GM12878 (cell line): Measurements from ENCODE around the gene TAX1BP1. TPM values are rescaled to one million over a fixed set of nuclear protein-coding genes. Genes with fewer than 3 reads are reported as not detected.

Experiments
- ATAC-seq: fragments of 200-7000 bp; cut with Tn5 transposase; 3 replicates; pipeline ENCODE4 v1.9.1; 2020; ENCODE audit warnings: mild to moderate bottlenecking, moderate library complexity
- BruUV-seq: library from RNA; stranded (reverse); fragments of 400-500 nt; replicated peaks from 2 replicates; lab custom pipeline; 2021; lab: Mats Ljungman, UMichigan
- CTCF ChIA-PET: fragments of 300-600 bp; sonication (Branson Sonifier 250); formaldehyde crosslinking; extraction: SDS; loops from one replicate; lab custom pipeline; 2021; ENCODE audit warnings: inconsistent platforms; lab: Yijun Ruan, JAX
- POLR2A ChIA-PET: fragments of 350-600 bp; formaldehyde crosslinking; extraction: SDS; loops from one replicate; lab custom pipeline; 2021; ENCODE audit warnings: inconsistent platforms; lab: Charles Lee
- RAD21 ChIA-PET: fragments of 300-600 bp; sonication (Branson Sonifier 250); formaldehyde crosslinking; loops from one replicate; lab custom pipeline; 2023; ENCODE audit warnings: antibody characterized with exemption; ENCODE audit not compliant: unreplicated experiment; lab: Charles Lee
- SMC1A ChIA-PET: fragments of 300-600 bp; sonication (Branson Sonifier 250); formaldehyde crosslinking; loops from one replicate; lab custom pipeline; 2023; ENCODE audit not compliant: unreplicated experiment, uncharacterized antibody; lab: Charles Lee
- DNase-seq: peaks from one replicate; pipeline ENCODE4 v3.0.0-alpha.2; 2011; ENCODE audit warnings: low read depth, low spot score
- FAIRE-seq: peaks from 3 replicates; lab custom pipeline; 2011; peaks lifted over from hg19 to GRCh38; lab: Jason Lieb, UNC
- H2AFZ ChIP-seq: 2 replicates; pipeline ENCODE4 v1.6.0; 2011; ENCODE audit warnings: low read depth, low read length, control low read depth; ENCODE audit not compliant: control insufficient read depth
- H3K27ac ChIP-seq: 2 replicates; pipeline ENCODE4 v1.5.1; 2011; ENCODE audit warnings: control low read depth; ENCODE audit not compliant: control insufficient read depth, insufficient read depth
- H3K27me3 ChIP-seq, 2 experiments: replicated peaks in 1 of 2; 2 replicates each; pipeline versions ENCODE4 v1.6.0 to v1.6.1; 2011; ENCODE audit warnings: low read length in 1 of 2; ENCODE audit not compliant: control insufficient read depth in 2 of 2, insufficient read depth in 2 of 2
- H3K36me3 ChIP-seq, 2 experiments: 2 replicates each; pipeline ENCODE4 v1.5.1; 2011; ENCODE audit warnings: low read length in 1 of 2; ENCODE audit not compliant: control insufficient read depth in 2 of 2, insufficient read depth in 2 of 2
- H3K4me1 ChIP-seq: 2 replicates; pipeline ENCODE4 v1.6.1; 2011; ENCODE audit warnings: mild to moderate bottlenecking, low read length, moderate library complexity, mixed read lengths; ENCODE audit not compliant: control insufficient read depth, insufficient read depth
- H3K4me2 ChIP-seq: 2 replicates; pipeline ENCODE4 v1.6.0; 2011; ENCODE audit warnings: control low read depth; ENCODE audit not compliant: control insufficient read depth, insufficient read depth
- H3K4me3 ChIP-seq: fragments of 200-600 bp; sonication (generic); 2 replicates; pipeline ENCODE4 v1.5.1; 2016
- H3K79me2 ChIP-seq: 2 replicates; pipeline ENCODE4 v1.6.0; 2011; ENCODE audit warnings: low read length; ENCODE audit not compliant: control insufficient read depth, insufficient read depth
- H3K9ac ChIP-seq: 2 replicates; pipeline ENCODE4 v1.8.0; 2011; ENCODE audit warnings: low read length, control low read depth, mixed read lengths; ENCODE audit not compliant: control insufficient read depth, insufficient read depth
- H3K9me3 ChIP-seq: replicated peaks from 3 replicates; pipeline ENCODE4 v1.5.1; 2011; ENCODE audit warnings: mild to moderate bottlenecking, low read length; ENCODE audit not compliant: control insufficient read depth, insufficient read depth
- H4K20me1 ChIP-seq: 2 replicates; pipeline ENCODE4 v1.6.0; 2011; ENCODE audit not compliant: control insufficient read depth, insufficient read depth
- BCLAF1 ChIP-seq: fragments of 450-650 bp; IDR thresholded peaks from 2 replicates; pipeline ENCODE4 v1.6.1; 2017; ENCODE audit warnings: antibody characterized with exemption, mild to moderate bottlenecking, moderate library complexity
- CBX3 ChIP-seq: fragments of 200-600 bp; sonication (generic); IDR thresholded peaks from 2 replicates; pipeline ENCODE4 v1.6.1; 2016; ENCODE audit warnings: low read depth, borderline replicate concordance
- EED ChIP-seq: sonication (generic); IDR thresholded peaks from 2 replicates; pipeline ENCODE4 v1.6.1; 2016; ENCODE audit warnings: antibody characterized with exemption, low read depth
- EGR1 ChIP-seq, 2 experiments: IDR thresholded peaks; 1 replicate in 1 of 2; 2 replicates in 1 of 2; pipeline ENCODE4 v1.6.1; 2011 to 2012; ENCODE audit warnings: low read depth in 2 of 2, low read length in 2 of 2, borderline replicate concordance in 1 of 2, mild to moderate bottlenecking in 1 of 2, moderate library complexity in 1 of 2
- FOXM1 ChIP-seq: IDR thresholded peaks from 2 replicates; pipeline ENCODE4 v1.6.1; 2012; ENCODE audit warnings: low read depth, mild to moderate bottlenecking, inconsistent platforms, low read length, moderate library complexity
- HCFC1 ChIP-seq: fragments of 150-350 bp; IDR thresholded peaks from 2 replicates; pipeline ENCODE4 v1.6.1; 2014; ENCODE audit warnings: low read length
- LARP7 ChIP-seq: fragments of 450-650 bp; IDR thresholded peaks from 2 replicates; pipeline ENCODE4 v1.6.1; 2017; ENCODE audit warnings: mild to moderate bottlenecking
- MTA2 ChIP-seq: fragments of 450-650 bp; IDR thresholded peaks from 2 replicates; pipeline ENCODE4 v1.6.1; 2016; ENCODE audit warnings: low read depth, mild to moderate bottlenecking, moderate library complexity
- MTA3 ChIP-seq: IDR thresholded peaks from 2 replicates; pipeline ENCODE4 v1.6.1; 2012; ENCODE audit warnings: low read length, inconsistent platforms, borderline replicate concordance
- NBN ChIP-seq: fragments of 450-650 bp; IDR thresholded peaks from 2 replicates; pipeline ENCODE4 v1.6.1; 2016
- NR2C1 ChIP-seq: fragments of 450-650 bp; IDR thresholded peaks from 2 replicates; pipeline ENCODE4 v1.6.1; 2017; ENCODE audit warnings: antibody characterized with exemption, mild to moderate bottlenecking, moderate library complexity
- PML ChIP-seq: IDR thresholded peaks from 2 replicates; pipeline ENCODE4 v1.6.1; 2012; ENCODE audit warnings: low read length, inconsistent platforms
- RFX5 ChIP-seq: IDR thresholded peaks from 2 replicates; pipeline ENCODE4 v1.6.1; 2011; ENCODE audit warnings: low read depth, low read length, improper control_type of control experiment
- SMAD5 ChIP-seq: IDR thresholded peaks from 2 replicates; pipeline ENCODE4 v1.6.1; 2016; ENCODE audit warnings: antibody characterized with exemption, low read depth
- SMARCA5 ChIP-seq: fragments of 450-650 bp; IDR thresholded peaks from 2 replicates; pipeline ENCODE4 v1.6.1; 2017; ENCODE audit warnings: mild to moderate bottlenecking
- TBL1XR1 ChIP-seq: IDR thresholded peaks from 2 replicates; pipeline ENCODE4 v1.6.1; 2012; ENCODE audit warnings: low read depth, low read length, improper control_type of control experiment
- ZSCAN29 ChIP-seq: fragments of 450-650 bp; IDR thresholded peaks from 2 replicates; pipeline ENCODE4 v1.6.1; 2017; ENCODE audit warnings: mild to moderate bottlenecking, moderate library complexity
- WGBS: methylation state at CpG from one replicate; pipeline ENCODE4 v1.1.6; 2016; ENCODE audit warnings: low lambda C conversion rate; ENCODE audit not compliant: insufficient replicate concordance, insufficient coverage; ENCODE audit errors: missing lambda C conversion rate; 5-methylcytosine and 5-hydroxymethylcytosine counted together
- in situ Hi-C: fragments of 300-500 bp; cut with MboI; formaldehyde crosslinking; loops from 9 replicates; pipeline ENCODE4 v1.14.3; 2018; ENCODE audit warnings: mixed read lengths
- intact Hi-C: fragments of 100-400 bp; cut with micrococcal nuclease; formaldehyde crosslinking; loops from one replicate; pipeline ENCODE4 v1.14.2; 2022; ENCODE audit not compliant: unreplicated experiment
- polyA plus RNA-seq, 11 experiments: library from polyadenylated mRNA; depleted of rRNA in 4 of 11; unstranded in 6 of 11; stranded (reverse) in 5 of 11; fragments of >200 nt; fragmentation: Nextera tagmentation in 4 of 11; fragmentation: Illumina TruSeq in 1 of 11; extraction: Ambion mirVana in 4 of 11; extraction: Trizol in 1 of 11; gene quantifications; 1 replicate in 1 of 11; 2 replicates in 10 of 11; pipeline versions ENCODE4 v1.2.1 to v1.2.3, GENCODE V29; 2011 to 2016; ENCODE audit warnings: inconsistent platforms in 2 of 11, missing spikeins in 2 of 11, low read depth in 1 of 11
- total RNA-seq, 4 experiments: library from RNA; depleted of rRNA in 3 of 4; stranded (reverse); fragments of >200 nt in 3 of 4; fragmentation: Illumina TruSeq in 1 of 4; extraction: Trizol in 1 of 4; gene quantifications; 2 replicates each; pipeline versions ENCODE4 v1.2.1 to v1.2.3, GENCODE V29; 2013 to 2021
- TF ChIP-seq, protein P1 (sequence below): fragments of 450-650 bp; IDR thresholded peaks from 2 replicates; pipeline ENCODE4 v1.6.1; 2017; ENCODE audit warnings: mild to moderate bottlenecking, low read depth, inconsistent platforms; ENCODE audit not compliant: poor library complexity, severe bottlenecking

Gene TAX1BP1
- total and polyA plus RNA-seq, 10 of the 15 experiments (the other 5 are each of a cell fraction or from before 2014, with no cell fraction given): 30.8 to 105 (median 52.0) TPM

DNA sequence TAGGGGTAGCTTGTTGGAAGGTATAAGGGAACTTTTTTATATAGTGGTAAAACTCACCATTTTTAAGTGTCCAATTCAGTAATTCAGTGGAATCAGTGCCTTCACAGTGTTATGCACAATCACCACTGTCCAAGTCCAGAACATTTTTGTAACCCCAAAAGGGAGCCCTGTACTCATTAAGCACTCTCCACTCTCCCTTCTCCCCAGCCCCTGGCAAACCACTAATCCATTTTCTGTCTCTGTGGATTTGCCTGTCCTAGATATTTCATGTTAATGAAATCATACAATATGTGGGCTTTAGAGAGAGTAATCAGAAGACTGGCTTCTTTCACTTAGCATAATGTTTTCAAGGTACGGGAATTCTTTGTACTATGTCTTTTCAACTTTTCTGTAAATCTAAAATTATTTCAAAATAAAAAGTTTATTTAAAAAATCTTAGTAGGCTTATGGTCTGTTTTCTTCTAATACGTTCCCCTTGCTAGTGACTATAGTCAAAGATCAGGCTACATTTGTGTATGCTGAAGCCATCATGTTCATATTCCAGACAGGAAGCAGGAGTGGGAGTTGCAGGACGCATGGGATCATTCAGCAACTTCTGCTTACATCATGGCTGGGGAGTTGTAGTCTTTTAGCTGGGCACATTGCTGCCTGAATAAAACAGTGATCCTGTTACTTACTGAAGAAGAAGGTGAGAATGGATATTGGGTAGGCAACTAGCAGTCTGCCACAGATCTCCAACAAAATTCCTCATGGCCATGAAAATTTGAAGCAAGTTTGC, 35.4 kb upstream of the TAX1BP1 start:
- ATAC-seq (no peak), FAIRE-seq (no peak), DNase-seq (no peak)
- no TSS peak for BruUV-seq
- H3K27me3 ChIP-seq: no peaks in the 10 kb centered on the region
- intact Hi-C loops: no loop called here
- H3K4me3 ChIP-seq: no peak overlapping the region
- no peak overlapping the region for H3K4me2 ChIP-seq
- ChIA-PET CTCF (interaction anchor here (0.7 kb wide), 1 partner anchor 42 kb away, joined by 4 read pairs; no protein-coding TSS in a partner anchor), RAD21 (no interaction called here), POLR2A (no interaction called here), SMC1A (interaction anchor here (0.6 to 0.7 kb wide), 2 partner anchors 9 to 196 kb away, joined by 4 read pairs; no protein-coding TSS in a partner anchor)
- WGBS: 18% methylated on average over 3 of the region's 3 CpGs
- in situ Hi-C loops: no loop called here
- H2AFZ ChIP-seq: no peak overlapping the region
- no peaks in the 10 kb centered on the region; the same call in 2 of the 3 replicates for H3K9me3 ChIP-seq
- no peak for TF ChIP-seq MTA2
- no peak for TF ChIP-seq TBL1XR1
- no peak for TF ChIP-seq HCFC1
- no peak for TF ChIP-seq RFX5
- TF ChIP-seq BCLAF1: no peak
- TF ChIP-seq LARP7: no peak
- no peak for TF ChIP-seq NR2C1
- no peak for TF ChIP-seq EED
- no peak for TF ChIP-seq ZSCAN29
- TF ChIP-seq SMARCA5: no peak
- TF ChIP-seq EGR1 (IDR thresholded peaks at IDR 0.05; ENCODE audit: borderline replicate concordance in 1 of 2, low read depth in 2 of 2, low read length in 2 of 2): no peak
- no peak for TF ChIP-seq CBX3
- TF ChIP-seq FOXM1: no peak
- no peak for TF ChIP-seq MTA3
- TF ChIP-seq PML: no peak
- TF ChIP-seq NBN: no peak
- TF ChIP-seq, protein P1, sequence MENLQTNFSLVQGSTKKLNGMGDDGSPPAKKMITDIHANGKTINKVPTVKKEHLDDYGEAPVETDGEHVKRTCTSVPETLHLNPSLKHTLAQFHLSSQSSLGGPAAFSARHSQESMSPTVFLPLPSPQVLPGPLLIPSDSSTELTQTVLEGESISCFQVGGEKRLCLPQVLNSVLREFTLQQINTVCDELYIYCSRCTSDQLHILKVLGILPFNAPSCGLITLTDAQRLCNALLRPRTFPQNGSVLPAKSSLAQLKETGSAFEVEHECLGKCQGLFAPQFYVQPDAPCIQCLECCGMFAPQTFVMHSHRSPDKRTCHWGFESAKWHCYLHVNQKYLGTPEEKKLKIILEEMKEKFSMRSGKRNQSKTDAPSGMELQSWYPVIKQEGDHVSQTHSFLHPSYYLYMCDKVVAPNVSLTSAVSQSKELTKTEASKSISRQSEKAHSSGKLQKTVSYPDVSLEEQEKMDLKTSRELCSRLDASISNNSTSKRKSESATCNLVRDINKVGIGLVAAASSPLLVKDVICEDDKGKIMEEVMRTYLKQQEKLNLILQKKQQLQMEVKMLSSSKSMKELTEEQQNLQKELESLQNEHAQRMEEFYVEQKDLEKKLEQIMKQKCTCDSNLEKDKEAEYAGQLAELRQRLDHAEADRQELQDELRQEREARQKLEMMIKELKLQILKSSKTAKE: no peak
- no peak for TF ChIP-seq SMAD5
- no peaks in the 10 kb centered on the region for H4K20me1 ChIP-seq
- no peaks in the 10 kb centered on the region for H3K79me2 ChIP-seq
- no peak overlapping the region for H3K9ac ChIP-seq
- H3K4me1 ChIP-seq: no peaks in the 10 kb centered on the region
- H3K27ac ChIP-seq: no peak overlapping the region
- H3K36me3 ChIP-seq: no peaks in the 10 kb centered on the region
